Activated T-helper 1 cell treated with anti-CD3 and anti-CD28 coated beads, Interleukin-2, amount 50 U/mL, for 16 hours (primary cell): ENCODE measurements around the gene RASGRF2.

Source experiments
- DNase-seq, 2 donors: peaks; one replicate each; pipeline ENCODE4 v3.0.0-alpha.2; 2020; ENCODE audit warnings: low read depth in 1 of 2, low spot score in 1 of 2

The RASGRF2 gene

DNA sequence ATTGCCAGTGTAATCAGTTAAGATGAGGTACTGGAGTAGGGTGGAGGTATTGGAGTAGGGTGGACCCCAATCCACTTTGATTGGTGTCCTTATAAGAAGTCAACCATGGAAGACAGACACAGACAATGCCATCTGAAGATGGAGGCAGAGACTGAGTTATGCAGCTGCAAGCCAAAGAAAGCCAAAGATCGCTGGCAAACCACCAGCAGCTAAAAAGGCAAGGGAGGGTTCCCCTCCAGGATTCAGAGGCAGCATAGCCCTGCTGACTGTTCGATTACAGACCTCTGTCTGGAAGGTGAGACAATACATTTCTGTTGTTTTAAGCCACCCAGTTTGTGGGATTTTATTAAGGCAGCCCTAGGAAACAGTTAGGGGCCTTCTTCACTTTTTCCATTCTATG is 242.5 kb downstream of the RASGRF2 start:
- no peak for DNase-seq

DNA sequence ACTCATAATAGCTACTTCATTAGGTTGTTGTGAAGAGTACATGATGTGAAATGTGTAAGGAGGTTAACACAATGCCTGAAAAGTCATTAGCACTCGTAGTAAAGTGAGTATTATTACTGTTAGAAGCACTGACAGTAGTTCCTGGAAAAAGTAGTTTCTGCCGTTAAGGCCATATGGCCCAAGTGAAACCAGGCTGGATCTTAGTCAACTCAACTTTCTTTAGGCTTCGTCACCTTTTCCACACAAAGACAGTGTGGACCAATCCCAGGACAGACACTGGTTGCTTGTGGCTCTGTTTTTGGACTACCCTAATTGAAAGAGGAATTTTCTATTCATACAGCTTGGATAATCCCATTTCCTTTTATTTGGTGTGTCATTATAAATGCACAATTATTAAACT is 243.6 kb downstream of the RASGRF2 start:
- no peak for DNase-seq

DNA sequence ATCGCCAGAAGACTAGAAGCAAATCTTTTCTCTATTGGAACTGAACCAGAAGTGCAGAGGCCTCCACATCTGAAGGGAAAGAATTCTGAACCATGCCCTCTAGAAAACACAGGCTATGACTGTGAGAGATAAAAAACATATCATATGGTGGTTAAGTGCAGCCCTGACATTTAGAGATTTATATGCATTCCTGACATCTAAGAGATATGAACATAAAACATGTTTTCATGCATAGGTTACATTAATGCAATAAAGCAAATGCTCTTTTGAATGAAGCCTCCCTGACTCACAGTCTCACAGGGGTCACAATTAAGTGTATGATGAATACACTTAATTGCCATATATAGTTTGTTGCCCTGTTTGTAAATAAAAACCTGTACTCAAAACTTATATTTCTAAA is 244.0 kb downstream of the RASGRF2 start:
- DNase-seq = no peak

DNA sequence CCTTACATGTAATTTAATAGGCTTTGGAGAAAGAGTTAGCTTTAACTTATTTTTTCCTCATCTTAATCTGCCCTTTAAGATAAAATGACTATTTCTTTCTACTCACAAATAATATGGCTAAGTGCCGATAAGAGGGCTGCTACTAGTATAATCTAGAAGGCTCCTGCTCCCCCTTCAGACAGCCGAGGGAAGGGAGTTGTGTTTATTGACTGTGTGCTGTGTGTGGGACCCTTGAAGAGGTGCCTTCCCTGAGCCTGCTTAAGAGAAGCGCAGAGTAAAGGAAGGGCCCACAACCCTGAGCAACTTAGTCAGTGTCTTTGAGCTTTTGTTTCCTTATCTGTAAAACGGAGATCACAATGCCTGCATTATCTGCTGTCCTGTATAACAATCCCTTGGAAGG is 244.9 kb downstream of the RASGRF2 start:
- no peak for DNase-seq

DNA sequence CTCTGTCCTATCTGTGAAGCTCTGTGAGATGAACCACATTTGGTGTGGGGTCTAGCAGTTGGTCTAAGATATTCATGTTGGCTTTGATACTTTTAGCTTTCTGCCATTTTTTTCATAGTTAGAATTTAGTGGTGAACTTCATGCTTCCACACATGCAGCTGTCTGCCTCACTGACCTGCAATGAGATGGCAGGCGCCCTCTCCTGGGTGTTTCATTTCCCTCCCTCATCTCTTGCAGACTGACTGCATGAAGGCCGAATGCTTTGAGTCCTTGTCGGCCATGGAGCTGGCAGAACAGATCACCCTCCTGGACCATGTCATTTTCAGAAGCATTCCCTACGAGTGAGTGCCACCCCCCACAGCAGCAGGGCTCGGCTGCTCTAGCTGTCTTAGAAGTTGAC is 246.8 kb downstream of the RASGRF2 start:
- DNase-seq = no peak

DNA sequence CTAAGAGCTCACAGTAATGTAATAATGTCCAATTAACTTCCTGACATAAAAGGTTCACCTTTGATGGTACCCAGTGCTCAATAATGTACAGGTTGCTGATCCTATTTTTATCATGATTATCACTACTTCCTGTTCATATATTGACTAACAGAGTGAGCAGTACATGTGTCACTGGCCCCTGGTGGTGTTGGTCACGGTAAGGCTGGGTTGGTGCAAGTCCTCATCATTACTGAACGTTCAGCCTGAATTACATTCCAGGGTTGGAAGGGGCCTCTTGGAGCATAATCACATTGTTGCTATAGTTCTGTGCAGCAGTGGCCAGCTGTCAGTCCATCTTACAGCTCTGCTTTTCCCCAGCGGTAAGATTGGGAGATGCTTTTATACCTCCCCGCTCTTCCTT is 248.7 kb downstream of the RASGRF2 start:
- no peak for DNase-seq

DNA sequence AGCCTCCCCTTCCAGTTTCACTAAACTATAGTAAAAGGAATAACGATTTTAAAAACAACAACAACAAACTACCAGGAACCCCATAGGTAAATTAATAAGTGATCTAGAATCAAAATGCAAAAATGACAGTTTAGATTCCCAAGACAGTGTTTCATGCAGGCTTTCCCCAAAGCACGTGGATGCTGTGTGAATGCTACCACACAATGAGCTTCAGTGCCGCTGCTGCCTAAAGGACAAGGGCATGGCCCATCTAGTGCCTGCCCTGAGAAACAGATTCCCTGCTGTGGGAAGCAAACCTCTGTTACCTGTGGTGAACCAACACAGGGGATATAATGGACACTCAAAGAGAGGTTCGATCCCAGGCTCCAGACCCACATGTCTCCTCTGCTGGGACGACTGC is 249.2 kb downstream of the RASGRF2 start:
- no peak for DNase-seq

DNA sequence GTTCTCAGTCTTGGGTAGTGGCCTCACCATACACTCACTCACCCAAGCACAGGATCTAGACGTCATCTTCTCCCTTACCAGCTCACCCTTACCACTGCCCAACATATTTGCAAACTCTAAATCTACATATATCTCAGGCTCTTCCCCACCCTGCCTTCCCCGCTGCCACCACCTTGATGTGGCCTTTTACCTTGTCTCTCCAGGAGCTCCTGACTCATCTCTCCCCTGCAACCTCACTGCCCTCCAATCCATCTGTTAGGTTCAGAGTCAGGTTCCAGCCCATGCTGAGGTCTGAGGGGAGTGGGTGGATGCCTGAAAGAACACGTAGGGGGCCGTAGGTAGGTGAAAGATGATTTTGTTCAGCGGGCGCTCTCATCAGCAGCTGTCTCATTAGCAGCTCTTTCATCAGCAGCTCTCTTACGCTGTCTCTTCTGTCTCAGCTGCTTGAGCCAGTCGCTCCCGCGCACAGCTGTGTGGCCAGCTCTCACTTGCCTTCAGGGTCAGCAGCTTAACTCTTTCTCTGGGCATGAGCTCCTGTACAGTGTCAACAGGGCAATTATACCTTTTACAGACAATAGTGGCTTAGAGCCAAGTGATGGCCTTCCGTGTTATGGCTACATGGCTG is 249.8 kb downstream of the RASGRF2 start:
- DNase-seq = no peak

DNA sequence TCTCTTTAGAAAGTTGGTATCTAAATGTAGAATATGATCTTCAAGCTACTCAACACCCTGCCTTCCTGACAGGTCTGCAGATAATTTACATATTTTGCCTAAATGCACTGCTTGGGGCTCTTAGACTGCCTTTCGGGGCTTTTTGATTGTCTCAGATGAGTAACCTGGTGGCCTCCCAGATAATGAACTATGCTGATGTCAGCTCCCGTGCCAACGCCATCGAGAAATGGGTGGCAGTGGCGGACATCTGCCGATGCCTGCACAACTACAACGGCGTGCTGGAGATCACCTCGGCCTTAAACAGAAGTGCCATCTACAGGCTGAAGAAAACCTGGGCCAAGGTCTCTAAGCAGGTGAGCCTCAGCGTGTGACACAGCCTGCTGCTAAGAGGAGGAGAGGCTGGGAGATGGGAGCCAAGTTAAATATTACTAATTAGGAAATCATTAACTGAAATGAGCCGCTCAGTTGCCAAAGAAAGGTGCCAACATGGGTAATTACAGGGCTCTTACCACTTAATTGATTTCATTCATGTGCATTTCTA is 252.1 kb downstream of the RASGRF2 start:
- DNase-seq = no peak

DNA sequence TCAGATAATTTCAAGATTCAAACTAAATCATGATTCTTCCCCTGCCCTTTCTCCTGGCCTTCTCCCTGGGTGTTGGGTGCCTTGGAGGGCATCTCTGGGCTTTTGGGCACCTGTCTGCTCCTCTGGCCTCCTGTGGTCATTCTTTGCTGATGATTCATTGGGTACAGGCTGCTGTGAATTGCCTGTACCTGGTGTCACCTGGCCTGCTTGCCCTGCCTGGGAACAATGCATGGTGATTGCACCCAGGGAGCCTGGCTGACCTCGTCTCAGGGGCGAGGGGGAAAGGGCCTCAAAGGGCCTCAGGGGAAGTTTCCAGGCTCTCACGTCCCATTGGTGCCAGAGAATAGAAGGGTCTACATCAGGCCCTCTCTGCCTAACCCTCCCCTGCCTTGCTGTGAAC is 252.9 kb downstream of the RASGRF2 start:
- no peak for DNase-seq

DNA sequence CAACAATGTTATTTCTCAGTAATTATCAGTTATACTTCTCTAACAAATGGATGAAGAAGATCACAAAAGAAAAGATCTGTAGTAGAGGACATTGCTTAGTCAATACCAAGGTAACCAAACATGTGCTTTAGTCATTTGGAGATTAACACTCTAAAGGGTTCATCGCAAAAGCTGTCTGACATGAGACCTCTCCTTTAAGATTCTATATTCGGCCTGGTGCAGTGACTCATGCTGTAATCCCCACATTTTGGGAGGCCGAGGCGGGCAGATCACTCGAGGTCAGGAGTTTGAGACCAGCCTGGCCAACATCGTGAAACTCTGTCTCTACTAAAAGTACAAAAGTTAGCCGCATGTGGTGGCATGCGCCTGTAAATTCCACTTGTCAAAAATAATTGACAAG is 254.7 kb downstream of the RASGRF2 start:
- no peak for DNase-seq

DNA sequence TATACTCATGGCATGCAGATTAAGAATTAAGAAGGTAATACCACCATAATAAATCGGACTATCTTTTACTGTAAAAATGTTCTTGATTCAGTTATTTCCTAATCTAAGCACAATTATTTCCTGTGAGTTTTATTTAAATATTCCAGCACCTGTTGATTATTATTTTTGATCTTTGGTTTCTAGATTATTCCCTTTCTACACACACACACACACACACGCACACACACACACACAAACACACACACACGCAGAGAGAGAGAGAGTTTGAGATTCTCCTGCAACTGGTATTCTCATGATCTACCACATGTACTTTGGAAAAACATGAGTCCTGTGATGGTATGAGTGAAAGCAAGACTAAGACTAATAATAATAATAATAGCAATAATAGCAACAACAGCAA is 256.0 kb downstream of the RASGRF2 start:
- no peak for DNase-seq

DNA sequence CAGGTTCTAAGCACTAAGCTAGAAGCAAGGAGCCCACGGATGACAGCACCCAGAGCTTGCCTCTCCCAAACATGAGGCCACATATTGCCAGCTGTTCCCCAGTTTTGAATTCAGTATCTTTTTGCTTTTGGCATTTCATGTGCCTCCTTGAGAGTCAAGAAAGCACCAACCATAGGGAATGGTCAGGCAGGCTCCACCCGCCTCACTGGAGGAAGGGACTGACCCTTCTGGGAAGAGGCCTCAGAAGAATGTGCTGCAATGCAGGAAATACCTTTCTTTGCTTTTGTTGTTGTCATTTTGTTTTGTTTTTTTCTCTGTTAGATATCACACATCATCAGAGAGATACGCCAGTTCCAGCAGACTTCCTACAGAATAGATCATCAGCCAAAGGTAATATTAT is 259.2 kb downstream of the RASGRF2 start:
- DNase-seq = no peak

DNA sequence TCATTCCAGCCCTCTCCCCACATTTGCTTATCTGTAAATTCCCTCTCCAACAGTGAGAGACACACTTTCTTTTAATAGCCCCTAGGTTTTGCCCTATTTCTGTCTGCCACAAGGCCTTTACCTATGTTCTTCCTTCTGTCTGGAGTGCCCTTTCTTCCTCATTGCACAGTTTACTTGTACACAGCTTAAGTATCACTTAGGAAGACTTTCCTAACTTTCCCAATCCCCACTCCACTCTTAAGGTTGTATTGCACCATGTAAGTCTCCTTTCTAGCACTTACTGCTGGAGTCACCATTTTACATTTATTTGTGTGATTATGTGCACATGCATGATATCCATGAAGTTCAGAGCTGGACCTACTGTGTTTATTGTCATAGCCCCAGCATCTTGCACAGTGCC is 262.1 kb downstream of the RASGRF2 start:
- DNase-seq = no peak

DNA sequence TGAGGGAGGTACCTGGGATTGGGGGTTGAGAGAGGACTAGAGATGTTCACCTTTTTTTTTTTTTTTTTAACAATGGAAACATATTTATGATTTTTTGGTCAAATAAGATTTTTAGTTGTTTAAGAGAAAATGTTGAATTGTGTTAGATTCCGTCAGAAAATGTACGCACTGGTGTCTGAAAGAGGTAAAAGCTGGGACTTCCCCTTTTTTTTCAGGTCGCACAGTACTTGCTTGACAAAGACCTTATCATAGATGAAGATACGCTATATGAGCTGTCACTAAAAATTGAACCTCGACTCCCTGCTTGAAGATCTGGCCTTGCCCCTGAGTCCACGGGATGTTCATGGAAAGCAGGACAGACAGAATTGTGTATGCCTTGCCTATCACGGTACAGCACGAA is 265.3 kb downstream of the RASGRF2 start:
- no peak for DNase-seq

DNA sequence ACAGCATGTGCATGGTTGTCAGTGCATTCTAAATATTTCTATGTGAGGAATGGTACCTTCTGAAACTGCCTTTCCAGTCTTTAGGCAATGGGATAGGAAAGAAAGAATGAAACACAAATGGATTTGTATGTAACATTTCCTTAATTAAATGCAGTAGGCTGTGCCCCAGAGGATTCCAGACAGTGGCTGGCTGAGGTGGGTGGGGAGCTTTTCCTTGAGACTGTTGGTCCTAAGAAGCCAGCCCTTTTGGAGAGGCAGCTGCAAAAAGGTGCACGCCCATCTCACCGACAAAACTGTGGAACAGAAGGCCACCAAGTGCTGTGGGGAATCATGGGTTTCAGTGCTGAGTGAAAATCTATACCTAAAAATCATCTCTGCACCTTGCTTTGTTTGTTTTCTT is 266.1 kb downstream of the RASGRF2 start:
- no peak for DNase-seq

DNA sequence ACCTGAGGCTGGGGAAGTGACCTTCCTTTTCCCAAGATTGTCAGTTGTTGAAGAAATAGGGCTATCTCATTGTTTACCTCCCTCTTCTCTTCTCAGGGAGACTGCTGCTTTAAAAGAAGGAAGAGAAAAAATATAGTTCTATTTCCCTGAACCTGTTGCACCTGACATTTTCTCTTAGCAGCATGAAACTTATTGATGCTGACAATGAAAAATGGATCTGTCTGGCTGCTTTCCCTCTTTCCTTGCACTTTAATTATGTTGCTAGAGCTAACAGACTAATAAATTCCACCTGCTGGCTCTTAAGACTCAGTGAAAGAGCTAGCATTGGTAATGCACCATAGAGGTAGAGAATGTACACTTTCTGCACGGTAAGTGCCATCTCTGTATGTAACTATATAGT is 266.8 kb downstream of the RASGRF2 start:
- DNase-seq = no peak

DNA sequence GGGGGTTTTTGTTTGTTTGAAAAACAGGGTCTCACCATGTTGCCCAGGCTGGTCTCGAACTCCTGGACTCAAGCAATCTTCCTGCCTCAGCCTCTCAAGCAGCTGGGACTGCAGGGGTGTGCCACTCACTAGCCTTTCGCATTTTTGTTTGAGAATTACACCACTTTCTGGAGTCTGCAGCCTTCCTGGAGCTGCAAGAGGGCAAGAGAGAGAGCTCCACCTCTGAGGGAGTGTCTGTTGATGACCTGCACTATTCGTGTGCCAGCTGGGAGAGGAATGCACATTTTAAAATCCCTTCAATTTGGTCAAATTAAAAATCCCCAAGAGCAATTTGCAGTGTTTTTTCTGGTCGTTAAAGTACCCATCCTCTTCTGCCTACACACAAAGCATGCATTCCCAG is 267.9 kb downstream of the RASGRF2 start:
- no peak for DNase-seq

DNA sequence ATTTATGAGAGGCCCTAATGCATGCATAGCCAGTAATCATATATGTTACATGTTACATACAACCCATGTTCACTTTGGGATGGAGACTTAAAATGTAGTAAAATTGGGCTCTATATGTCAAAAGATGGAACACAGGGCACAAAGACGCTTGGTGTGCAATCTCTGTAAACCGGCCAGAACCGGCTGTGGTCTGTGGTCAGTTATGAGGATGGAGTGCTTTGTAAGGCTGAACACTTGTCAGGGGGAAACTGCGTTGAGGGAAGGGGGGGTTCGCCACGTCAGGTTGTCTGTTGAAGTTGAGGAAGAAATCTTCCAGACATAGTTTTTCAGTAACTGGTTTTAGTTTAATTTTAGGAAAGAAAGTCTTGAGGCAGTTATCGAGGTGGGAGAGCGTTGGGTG is 270.3 kb downstream of the RASGRF2 start:
- DNase-seq = no peak

DNA sequence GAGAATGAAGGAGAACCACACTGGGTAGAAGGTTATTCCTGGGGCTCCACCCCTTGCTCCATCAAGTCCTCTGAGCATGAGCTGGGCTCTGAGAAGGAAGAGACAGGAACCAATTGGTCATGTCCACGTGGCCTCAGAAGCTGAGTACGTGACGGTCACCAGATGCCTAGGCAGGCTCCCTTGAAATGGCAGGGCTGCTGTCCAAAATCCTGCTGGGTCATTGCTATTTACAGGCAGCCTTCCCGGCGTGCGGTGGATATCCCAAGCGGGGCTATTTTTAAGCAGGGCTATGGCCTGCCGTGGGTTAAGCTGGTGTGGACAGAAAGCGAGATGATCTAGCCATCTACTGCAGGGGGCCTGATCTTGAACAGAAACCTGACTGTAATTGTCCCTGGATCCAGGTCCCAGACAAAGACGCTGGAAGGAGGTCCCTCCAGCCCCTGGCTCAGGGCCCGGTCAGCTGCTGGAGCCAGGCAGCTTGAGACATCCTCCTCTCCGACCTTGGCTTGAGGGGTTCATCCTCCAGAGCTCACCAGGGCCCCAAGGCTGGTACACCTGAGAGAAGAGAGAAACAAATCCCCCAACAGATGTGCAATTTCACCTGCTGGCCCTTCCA is 272.4 kb downstream of the RASGRF2 start:
- no peak for DNase-seq

DNA sequence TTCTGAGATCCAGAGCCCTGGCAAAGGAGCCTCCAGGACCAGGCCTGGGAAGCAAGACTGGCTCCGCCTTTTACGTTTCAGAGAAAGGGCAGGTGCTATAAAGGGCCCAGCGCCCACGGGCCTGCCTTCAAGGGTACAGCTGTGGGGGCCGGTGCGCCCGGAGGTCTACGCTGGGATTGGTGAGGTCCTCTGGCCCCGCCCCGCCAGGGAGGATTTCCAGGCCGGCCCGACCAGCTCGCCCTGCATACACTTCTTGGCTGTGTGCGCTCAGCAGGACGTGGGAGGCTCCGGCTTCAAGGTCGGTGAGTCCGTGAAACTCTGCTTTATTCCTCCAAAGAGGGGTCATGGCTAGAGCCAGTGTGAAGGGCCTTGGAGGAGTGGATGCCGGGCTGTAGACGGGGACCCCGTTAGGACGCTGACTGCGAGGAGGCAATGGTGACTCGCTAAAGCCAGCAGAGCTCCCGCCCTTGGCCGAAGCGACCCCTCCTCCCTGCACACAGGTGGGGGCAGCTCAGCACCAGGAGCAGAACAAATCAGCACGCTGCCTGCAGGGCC is 273.0 kb downstream of the RASGRF2 start, which contains the start of gene CKMT2:
Gene CKMT2, plus strand, starts transcription at position 243 of the 555 bp plus-strand sequence. CDS start 17,811 bp downstream, outside the sequence.
- DNase-seq = no peak

DNA sequence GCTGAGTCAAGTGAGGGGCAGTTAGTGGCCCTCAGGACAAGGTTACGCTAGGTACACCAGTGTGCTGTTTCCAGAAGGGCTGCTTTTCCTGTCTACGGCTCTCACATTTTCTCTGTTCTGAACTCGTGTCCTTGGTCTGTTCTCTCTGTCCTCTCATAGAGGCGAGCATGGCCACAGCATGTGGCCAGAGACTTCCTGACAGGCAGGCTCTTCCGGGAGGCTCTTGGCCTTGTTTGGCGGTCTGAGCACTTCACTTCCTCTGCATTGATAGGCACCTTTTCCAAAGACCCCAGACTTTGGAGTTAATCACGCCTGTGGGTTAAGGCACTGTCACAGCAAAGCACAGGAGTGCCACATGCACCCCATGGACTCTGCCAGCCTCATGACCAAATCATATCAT is 274.1 kb downstream of the RASGRF2 start:
- DNase-seq = no peak

DNA sequence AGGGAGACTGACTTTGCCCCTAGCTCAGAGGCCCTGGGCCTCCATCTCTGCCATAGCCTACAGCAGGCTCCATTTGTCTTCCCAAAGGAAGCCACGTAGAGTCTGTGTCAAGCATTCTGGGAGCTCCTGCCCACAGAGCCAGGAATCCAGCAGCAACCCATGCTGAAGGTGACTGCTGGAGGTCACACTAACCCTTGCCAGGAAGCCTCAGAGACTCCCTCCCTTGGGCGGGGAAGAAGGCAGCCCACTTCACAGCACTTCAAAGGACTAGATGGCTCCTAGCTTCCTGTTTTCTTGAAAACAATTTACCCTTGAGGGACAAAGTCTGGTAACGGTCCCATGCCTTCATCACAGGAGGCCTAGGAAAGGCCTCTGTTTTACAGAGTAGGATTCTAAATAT is 274.6 kb downstream of the RASGRF2 start:
- no peak for DNase-seq
